IPS DF 4.7 (cell line): ENCODE data around the gene CBARP.

Experiments
- DNase-seq: peaks from one replicate; pipeline ENCODE4 v3.0.0-alpha.2; 2013; ENCODE audit warnings: low spot score; ENCODE audit errors: extremely low read depth

CBARP gene

DNA sequence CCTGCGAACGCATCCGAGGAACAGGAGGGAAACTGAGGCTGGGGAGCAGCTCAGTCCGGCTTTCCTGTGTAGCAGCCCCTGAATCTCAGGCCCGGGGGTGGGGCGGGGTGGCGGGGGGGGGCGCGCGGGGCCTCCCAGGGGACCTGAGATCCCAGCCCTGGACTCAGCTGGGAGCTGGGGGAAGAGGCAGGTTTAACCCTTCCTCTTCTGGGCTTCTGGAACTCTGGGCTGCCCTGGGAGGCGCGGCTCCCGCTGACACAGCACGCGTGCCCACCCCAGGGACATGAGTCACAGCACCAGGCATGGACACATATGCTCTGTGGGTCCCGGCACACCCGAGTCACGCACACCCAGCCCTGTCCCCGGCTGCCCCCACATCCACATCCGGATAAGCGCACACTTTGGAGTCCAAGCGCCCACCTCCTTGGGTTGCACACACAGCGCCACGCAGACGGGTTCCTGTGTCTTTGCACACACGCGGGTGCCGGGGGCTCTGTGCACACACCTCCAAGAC, 27.9 kb upstream of the CBARP start:
- DNase-seq, result no peak

DNA sequence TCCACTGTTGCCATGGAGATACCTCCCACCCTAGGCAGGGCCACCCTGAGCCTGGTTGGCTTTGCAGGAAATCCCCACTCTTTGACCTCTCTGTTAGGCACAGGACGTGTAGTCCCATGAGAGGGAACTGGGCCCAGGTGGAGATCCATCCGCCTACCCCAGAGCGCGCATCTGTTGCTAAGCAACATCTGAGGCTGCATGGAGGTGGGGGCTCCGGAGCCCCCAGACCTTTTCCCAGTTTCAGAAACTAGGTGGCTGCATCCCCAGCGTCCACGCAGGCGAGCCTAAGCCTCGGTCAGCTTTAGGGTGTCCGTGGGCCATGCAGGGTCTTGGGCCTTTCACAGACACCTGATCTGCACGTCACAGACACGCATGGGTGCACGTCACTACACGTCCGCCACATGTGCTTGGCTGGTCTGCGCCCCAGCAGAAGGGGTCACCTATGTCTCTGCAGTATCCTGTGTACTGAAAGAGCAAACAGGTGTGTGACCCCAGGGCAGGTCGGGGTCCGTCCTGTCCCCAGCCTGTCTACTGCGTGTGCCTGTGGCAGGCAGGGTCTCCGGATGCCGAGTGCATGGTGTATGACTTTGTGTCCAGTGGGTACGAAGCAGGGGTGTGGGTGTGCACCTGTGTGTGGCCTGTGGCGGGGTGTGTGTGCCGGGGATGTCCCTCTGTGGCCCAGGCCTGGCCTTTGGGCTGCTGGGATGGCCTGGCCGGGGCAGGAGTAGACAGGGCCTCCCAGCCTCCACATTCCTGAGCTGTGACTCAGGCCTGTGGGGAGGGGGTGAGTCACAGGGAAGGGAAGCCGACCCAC, 27.2 kb upstream of the CBARP start:
- DNase-seq, result no peak

DNA sequence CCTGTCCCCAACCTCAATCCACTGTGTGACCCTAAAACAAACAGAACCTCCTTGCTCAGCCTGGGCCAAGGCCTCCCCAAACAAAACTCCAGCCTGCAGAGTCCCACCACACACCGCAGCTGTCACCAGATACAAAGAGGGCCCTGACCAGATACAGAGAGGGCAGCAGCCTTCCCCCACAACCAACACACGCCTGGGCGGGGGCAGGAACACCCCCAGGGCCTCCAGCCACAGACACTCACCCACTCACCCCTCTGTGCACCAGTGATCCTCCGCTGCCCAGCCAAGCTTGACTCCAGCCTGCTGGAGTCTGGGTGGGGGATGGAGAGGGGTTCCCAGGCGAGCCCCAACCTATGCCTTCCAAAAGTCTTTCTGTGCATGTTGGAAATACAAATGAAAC, 25.4 kb upstream of the CBARP start:
- DNase-seq, result no peak

DNA sequence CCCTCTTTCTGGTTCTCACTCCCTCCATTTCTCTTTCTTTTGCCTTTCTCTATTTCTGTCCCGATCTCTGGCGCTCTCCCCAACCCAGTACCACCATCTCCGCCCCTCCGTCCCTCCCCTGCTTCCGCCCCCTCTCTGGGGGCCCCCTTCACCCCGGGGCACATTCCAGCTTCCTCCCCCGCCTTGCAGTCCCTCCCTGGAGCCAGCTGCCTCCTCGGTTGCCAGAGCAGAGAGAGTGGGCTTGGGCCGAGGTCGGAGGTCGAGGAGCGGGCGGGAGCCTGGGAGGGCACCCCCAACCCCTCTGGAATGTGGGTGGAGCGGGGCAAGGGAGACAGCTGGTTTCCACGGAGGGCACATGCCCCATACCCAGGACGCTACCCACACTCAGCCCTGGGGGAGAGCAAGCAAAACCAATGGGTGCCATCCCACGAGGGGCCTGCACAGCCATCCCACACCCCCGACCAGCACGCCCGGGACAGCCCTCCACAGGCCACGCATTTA, 24.9 kb upstream of the CBARP start:
- no peak for DNase-seq

DNA sequence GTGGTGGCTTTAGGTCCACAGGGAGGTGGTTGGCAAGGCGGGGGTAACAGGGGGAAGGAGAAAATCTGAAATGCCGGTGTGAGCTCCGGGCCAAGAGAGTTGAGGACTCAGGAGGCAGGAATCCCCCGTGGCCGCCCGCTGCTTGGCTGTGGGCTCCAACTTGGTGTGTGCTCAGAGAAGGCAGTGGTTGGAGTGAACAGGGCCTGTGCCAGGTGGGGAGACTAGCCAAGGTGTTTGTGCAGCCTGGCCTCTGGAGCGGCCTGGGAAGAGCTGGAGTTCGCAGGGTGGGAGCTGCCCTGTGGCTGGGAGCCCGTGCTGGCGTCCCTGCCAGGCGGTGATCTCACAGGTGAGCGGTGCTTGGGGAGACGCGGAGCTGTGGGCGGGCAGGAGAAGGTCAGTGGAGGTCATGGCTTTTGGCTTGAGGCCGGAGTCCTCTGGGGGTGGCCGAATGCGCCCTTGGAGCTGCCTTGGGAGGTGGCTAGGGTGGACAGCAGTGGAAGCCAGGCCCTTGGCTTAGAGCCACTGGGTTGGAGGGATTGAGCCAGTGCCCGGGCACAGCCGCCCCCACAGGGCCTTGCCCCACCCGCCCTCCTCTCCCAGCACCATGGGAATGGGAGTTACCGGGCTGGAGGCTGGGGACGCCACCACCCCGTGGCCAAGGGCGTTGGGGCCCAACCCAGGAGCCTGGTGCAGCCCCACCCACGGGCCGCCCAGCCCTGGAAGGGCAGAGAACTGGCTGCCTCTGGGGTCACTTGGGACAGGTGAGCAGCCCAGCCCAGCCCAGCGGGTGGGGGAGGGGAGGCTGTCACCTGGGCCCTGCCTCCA, 24.2 kb upstream of the CBARP start:
- DNase-seq, result no peak

DNA sequence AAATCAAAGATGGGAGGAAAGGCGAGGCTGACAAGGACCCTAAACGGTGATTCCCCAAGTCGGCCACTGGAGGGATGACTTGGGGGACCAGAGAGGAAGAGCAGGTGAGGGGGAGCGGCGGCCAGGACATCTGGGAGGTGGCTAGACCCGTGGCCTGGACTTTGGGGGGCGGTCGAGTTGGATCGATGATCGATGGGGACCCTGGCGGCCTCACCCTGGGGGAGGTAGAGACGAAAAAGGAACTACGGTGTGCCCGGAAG, 23.7 kb upstream of the CBARP start:
- DNase-seq, result no peak

DNA sequence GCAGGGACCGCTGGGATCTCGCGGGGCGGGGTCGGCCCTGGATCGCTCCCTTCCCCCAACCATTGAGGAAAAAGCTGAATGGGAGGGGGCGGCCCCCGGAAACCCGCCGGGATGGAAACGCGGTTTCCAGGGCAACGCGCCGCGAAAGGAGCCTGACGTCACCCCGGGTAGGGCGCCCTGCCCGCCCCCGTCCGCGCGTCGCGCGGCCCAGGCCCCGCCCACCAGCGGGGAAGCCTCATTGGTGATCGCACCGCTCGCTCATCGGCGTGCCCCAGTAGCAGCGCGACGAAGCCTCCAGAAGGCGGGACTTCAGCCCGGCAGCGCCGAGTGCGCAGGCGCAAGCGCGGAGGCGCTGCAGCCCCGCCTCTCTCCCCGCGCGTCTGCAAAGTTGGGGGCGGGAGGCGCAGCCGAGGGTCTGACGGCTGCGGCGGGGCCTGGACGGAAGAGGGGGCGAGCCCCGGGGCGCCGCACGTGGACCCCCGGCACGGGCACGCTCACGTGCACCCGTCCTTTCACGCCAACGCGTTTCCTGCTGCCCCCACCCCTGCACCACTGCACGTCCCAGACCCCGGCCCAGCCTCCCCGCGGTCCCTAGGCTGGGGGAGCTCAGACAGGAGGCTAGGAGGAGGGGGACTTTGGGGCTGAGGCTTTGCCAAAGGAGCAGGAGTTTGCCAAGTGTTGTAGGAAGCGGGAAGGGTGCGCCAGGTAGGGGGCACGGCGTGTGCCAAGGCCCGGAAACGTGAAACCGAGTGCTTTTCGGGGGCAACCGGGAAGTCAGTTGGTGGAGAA, 23.1 kb upstream of the CBARP start:
- no peak for DNase-seq

DNA sequence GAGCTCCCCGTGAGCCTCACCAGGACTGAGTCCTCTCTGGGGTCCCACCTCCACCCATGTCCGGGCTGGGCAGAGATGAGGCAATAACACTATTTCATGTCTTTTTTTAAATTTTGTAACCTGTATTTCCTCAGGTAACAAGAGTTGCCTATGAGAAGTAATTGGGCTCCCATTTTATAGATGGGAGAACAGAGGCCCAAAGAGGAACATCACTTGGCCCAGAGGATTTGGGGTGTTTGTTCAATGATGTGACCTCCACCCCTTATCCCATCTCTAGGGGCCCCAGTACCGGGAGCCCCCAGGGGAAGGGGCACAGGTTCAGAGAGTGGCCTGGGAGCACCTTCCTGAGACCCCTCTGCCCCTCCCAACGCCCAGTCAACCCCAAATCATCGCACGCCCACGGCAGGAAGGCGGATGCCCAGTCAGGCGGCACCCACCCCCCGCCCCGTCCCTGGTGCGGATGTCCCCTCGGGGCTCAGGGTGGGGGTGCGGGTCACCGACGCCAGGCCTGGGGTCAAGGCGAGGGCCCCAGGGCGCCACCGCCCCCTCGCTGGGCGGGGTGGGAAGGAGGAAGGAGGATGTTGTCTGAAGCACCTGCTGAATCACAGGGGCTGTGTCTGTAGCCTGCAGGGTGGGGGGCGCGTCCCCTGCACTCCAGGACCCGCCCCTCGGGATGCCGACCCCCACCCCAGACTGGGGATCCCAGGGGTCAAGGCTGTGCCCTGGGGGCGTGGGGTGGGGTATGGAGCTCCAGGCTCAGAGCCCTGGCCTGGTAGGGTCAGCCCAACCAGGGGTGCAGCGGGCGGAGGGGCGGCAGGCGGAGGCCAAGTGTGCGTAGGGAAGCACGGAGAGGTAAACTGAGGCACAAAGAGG, 22.3 kb upstream of the CBARP start:
- DNase-seq, result no peak

DNA sequence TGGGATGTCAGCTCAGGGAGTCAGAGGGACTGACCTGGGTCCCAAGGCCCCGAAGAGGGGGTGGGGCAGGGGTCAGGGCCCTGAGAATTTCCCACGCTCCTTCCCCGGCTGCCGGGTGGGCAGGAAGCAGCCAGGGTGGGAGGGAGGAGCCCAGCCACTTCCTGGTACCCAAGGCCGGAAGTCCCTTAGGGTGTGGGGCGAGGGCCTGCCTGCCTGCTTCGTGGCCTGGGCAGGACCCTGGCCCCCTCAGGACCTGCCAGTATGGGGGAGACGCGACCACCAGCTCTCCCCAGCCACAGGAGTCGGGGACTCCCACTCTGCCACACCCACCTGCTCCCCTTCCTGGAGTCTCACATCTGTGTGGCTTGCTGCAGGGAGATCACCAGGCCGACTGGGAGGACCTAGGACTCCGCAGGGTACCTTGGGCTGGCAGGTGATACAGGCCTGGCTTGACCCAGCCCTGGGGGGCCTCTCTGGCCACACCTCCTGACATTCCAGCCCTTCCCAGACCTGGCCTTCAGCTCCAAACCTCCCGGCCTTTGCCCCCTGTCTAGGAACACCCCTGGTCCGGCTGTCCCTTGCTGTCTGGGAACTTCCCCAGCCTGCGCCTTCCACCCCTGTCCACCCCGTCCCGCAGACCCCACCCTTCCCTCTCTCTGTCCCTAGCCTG, 21.5 kb upstream of the CBARP start:
- DNase-seq, result no peak

DNA sequence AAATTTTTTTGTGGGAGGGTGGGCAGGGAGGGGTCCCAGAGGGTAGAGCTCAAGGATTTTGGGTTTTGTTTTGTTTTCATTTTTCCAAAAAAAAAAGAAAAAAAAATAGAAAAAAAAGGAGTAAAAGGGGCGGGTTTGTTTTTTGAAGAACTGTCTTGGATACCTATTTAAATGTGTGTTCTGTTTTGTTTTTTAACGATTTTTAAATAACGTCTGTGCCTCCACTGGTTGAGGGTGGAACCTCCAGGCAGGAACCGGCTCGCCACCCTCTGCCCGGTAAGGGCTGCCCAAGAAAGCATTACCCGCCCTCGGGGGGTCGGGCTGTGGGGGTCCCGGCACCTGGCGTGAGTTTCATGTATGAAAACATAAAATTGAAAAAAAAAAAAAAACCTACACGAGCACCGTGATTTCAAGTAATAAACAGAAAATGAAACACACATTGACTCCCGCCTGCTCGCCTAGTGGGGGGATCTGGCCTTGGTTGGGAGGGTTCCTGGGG, 21.0 kb upstream of the CBARP start:
- DNase-seq, result no peak

DNA sequence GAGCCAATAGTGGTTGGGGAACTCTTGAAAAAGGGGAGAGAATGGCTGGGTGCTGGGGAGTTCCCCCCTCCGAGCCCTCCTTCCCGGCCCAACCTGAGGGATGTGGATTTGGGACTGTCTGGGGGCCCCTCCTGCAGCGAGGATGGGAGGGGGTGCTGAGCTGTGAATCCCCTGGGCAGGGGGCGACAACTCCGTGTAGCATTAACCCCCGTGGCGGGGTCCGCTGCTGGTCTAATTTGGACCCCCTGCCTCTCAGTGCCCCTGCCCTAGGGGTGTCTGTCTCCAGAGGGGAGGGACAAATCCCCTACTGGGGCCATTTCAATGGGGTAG, 20.3 kb upstream of the CBARP start:
- no peak for DNase-seq

DNA sequence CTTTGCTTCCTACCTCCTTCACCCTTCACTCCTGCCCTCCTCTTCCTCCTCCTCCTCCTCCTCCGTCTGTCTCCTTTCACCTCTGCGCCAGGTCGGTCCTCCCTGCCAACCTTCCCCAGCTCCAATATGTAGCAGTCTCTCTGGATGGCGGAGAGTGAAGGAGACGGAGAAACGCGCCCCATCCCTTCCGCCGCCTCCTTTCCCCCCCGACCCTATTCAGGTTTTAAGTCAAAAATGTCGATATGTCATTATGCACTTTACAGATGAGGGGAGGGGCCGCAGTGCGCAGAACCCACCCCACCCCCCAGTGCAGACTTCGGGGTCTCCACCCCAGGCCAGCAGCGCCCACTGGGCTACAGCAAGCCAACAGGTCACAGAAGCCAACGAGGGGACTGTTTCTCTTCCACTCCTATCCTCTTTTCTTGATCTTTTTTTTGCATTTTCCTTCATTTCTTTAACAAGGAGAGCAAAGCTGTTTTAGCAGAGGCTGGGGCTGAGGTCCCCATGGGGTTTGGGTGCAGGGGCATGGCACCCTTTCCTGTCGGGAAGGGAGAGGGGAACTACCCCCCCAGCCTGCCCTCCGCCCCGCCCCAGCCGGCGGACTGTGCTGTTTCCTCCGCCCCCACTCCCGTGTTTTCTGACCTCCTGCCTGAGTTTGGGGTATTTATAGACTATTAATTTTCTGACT, 19.8 kb upstream of the CBARP start:
- DNase-seq, result no peak

DNA sequence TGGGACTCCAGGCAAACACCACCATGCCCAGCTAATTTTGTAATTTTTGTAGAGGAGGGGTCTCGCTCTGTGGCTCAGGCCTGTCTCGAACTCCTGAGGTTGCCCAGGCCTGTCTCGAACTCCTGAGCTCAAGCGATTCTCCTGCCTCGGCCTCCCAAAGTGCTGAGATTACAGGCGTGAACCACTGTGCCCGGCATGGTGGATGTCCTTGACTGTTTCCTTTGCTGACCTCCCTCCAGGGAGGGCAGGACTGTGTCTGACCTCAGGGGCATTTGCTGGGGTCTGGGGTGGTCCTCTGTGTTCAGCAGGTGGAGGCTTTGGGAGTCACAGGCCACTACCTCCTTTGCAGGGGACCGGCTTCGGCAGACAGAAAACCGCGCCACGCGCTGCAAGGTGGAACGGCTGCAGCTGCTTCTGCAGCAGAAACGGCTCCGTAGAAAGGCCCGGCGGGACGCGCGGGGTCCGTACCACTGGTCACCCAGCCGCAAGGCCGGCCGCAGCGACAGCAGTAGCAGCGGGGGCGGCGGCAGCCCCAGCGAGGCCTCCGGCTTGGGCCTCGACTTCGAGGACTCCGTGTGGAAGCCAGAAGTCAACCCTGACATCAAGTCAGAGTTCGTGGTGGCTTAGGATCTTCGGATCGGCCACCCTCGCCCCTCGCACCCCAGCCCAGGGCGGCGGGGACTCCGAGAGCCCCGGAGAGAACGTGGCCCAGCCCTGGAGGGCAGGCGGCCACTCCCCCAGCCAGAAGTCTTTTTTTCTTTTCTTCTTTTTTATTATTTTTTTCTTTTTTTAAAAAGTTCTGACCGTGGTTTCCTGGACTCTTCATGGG, 19.1 kb upstream of the CBARP start:
- no peak for DNase-seq

DNA sequence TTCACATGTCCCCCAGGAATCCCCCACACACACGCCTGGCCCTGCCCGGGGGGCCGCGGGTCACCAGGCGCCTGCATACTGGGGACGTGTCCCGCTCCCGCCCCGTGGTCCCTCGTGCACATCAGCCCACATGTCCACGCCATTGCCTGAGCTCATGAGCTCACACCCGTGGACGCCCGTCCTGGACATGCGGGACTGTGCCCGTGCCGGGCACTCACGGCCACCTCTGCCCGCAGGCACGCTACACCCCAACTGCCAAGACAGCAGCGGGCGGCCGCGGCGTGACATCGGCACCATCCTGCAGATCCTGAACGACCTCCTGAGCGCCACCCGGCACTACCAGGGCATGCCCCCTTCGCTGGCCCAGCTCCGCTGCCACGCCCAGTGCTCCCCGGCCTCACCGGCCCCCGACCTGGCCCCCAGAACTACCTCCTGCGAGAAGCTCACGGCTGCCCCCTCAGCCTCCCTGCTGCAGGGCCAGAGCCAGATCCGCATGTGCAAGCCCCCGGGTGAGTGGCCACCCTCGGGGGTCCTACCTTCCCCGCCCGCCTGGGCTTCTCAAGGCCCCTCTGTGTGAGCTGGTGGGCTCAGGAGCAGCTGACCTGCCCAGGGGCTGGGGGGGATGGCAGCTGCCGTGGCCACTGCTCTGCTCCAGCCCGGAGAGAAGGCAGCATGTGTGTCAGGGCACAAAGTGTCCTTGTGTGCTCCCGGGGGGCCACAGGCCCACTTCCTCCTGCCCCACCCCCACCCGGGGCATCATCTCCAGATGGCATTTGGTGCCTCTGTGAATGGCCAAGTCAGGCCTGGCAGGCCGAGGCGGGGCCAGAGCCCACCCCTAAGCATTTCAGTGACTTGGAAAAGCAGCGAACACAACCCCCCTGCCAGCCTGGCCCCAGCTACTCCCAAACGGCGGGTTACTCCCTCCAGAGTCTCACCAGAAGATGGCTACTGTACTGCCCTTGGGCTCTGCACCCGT, 17.7 kb upstream of the CBARP start:
- no peak for DNase-seq

DNA sequence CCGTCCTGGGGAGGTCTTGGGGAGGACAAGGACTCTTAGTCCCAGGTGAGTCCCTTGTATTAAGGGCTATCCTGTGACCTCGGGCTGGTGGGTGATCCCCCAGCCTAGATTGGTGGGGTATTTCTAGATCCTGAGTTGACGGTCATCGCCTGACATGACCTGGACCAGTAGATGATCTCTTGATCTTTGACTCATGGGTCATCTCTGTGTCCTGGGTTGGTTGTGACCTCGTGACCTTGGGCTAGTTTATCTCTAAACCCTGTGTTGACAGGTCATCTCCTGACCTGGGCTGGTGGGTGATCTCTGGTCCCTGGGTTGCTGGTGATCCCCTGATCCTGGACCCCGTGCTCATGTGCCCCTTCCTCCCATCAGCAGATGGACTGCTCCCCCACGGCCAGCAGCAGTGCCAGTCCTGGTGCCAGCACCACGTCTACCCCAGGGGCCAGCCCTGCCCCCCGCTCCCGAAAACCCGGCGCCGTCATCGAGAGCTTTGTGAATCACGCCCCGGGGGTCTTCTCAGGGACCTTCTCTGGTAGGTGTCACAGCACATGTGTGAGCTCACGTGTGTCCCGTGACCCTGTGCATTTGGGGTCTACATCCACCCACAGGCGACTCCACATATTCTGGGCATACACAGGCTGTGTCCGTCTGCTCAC, 16.9 kb upstream of the CBARP start:
- DNase-seq, result no peak

DNA sequence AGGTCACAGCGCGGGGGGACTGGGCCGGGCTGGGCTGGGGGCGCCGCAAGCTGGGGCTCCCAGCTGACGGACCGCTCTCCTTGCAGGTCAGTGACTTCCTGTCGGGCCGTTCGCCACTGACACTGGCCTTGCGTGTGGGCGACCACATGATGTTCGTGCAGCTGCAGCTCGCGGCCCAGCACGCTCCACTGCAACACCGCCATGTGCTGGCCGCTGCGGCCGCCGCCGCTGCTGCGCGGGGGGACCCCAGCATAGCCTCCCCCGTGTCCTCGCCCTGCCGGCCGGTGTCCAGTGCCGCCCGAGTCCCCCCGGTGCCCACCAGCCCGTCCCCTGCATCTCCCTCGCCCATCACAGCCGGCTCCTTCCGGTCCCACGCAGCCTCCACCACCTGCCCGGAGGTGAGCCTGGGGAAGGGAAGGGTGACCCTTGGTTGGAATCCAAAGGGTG, 16.3 kb upstream of the CBARP start:
- no peak for DNase-seq

DNA sequence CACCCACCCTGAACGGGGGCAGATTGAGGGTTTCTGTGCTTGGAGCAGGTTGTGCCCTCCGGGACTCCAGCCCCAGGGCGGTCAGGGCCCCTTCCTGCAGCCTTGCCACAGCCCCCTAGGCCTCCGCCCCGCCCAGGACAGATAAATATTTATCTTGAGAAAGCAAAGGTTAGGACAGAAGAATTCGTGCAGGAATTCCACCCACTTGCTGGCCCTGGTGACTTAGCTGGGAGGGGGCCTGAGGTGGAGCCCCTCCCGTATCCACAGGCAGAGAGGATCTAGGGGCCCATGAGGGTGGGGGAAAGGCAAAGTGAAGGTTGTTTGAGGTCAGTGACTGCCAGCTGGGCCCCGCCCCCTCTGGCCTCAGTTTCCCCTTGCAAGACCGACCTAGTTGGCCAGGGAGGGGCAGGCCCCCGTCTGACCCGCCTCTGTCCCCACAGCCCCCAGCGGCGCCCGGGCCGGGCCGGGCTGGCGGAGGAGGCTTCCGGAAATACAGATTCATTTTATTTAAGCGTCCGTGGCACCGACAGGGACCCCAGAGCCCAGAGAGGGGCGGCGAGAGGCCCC, 15.8 kb upstream of the CBARP start:
- no peak for DNase-seq
